Activated naive CD4-positive, alpha-beta T cell treated with anti-CD3 and anti-CD28 coated beads, Interleukin-2, amount 50 U/mL, for 24 hours (primary cell): Measurements from ENCODE around the gene ATP2B2.

Source experiments
- H3K27ac Mint-ChIP-seq: one replicate; pipeline ENCODE4 v1.8.0; 2021; ENCODE audit warnings: mild to moderate bottlenecking, mixed read lengths
- H3K27me3 Mint-ChIP-seq: one replicate; pipeline ENCODE4 v1.8.0; 2021; ENCODE audit warnings: mixed read lengths
- H3K36me3 Mint-ChIP-seq: one replicate; pipeline ENCODE4 v1.8.0; 2021; ENCODE audit warnings: mixed read lengths
- H3K4me1 Mint-ChIP-seq: one replicate; pipeline ENCODE4 v1.8.0; 2021; ENCODE audit warnings: mixed read lengths
- H3K4me3 Mint-ChIP-seq: one replicate; pipeline ENCODE4 v1.8.0; 2021; ENCODE audit warnings: mild to moderate bottlenecking, mixed read lengths
- H3K9me3 Mint-ChIP-seq: one replicate; pipeline ENCODE4 v1.8.0; 2021; ENCODE audit warnings: mixed read lengths

The ATP2B2 gene

DNA sequence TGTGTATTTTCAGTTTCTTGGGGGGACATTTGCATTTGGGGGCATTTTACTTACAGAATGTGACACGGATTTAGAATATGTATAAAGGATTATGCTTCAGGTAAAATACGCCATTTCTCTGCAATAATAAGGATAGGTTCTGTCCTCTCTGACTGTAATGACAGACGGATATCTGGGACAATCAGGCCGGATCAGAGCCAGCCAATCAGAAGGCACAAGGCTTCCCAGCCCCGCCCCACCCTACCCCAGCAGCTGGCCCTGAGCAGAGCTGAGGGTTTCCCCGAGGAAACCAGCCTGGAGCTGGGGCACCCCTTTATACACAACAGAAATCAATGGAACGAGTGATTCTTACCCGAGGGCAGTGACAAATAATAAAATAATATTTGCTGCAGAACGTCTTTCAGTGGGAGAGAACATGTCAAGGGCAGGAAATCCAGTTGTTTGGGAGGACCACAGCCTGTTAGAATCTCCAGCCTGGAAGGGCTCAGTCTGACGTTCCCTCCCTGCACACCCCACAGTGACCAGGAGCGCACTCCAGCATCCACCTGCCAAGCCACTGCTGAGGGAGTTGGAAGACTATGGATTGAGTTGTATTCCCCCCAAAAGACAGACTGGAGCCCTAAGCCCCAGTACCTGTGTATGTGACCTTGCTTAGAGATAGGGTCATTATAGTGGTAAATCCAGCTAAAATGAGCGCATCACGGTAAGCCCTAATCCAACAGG is 154.2 kb downstream of the ATP2B2 start:
- no peak overlapping the region for H3K4me3 Mint-ChIP-seq
- H3K36me3 Mint-ChIP-seq, result no peaks in the 10 kb centered on the region
- no peaks in the 10 kb centered on the region for H3K9me3 Mint-ChIP-seq
- H3K27me3 Mint-ChIP-seq, result no peaks in the 10 kb centered on the region
- no peak overlapping the region for H3K27ac Mint-ChIP-seq
- H3K4me1 Mint-ChIP-seq, result peaks cover 4% of the 10 kb centered on the region

- H3K9me3 Mint-ChIP-seq, result no peaks in the 10 kb centered on the region
- H3K27ac Mint-ChIP-seq, result no peak overlapping the region
- H3K27me3 Mint-ChIP-seq, result no peaks in the 10 kb centered on the region
- no peaks in the 10 kb centered on the region for H3K36me3 Mint-ChIP-seq
- peaks cover 4% of the 10 kb centered on the region for H3K4me1 Mint-ChIP-seq
- H3K4me3 Mint-ChIP-seq, result no peak overlapping the region
These were observed 154.9 kb downstream of the ATP2B2 start for GRCh38 chr3:10350324-10350985.

DNA sequence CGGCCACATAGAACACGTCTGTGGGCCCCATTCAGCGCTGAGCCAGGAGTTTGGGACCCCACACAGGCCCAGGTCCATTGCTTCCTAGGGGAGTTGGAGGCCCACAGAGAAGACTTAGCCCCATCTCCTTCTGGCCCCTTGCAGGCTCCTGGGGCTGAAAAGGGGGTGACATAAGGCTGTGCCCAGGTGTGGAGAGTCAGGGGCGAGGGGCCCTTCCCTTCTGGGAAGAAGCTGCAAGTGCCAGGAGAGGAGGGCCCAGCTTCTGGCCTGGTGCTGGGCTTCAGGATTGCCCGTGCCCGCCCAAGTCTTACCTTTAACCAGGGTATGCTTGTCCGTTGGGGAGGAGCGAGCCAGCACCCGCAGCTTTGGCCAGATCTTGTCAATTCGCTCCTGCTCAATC is 155.6 kb downstream of the ATP2B2 start:
- Mint-ChIP-seq H3K4me3 (no peak overlapping the region), H3K36me3 (no peaks in the 10 kb centered on the region), H3K9me3 (no peaks in the 10 kb centered on the region), H3K4me1 (peaks cover 4% of the 10 kb centered on the region), H3K27me3 (no peaks in the 10 kb centered on the region), H3K27ac (no peak overlapping the region)

- Mint-ChIP-seq H3K4me1 (no peaks in the 10 kb centered on the region), H3K36me3 (no peaks in the 10 kb centered on the region), H3K27me3 (no peaks in the 10 kb centered on the region), H3K9me3 (no peaks in the 10 kb centered on the region), H3K27ac (no peak overlapping the region), H3K4me3 (no peak overlapping the region)
These were observed 157.0 kb downstream of the ATP2B2 start for GRCh38 chr3:10348404-10348721.

GRCh38 chr3:10347648-10348403 is 157.6 kb downstream of the ATP2B2 start:
- Mint-ChIP-seq H3K4me3 (no peak overlapping the region), H3K4me1 (no peaks in the 10 kb centered on the region), H3K27ac (no peak overlapping the region), H3K27me3 (no peaks in the 10 kb centered on the region), H3K9me3 (no peaks in the 10 kb centered on the region), H3K36me3 (no peaks in the 10 kb centered on the region)

- H3K27ac Mint-ChIP-seq, result no peak overlapping the region
These were observed 159.5 kb downstream of the ATP2B2 start for GRCh38 chr3:10345911-10346310.

GRCh38 chr3:10344944-10345575 is 160.3 kb downstream of the ATP2B2 start:
- Mint-ChIP-seq H3K27ac (no peak overlapping the region), H3K36me3 (no peaks in the 10 kb centered on the region), H3K27me3 (no peaks in the 10 kb centered on the region), H3K9me3 (no peaks in the 10 kb centered on the region), H3K4me3 (no peak overlapping the region), H3K4me1 (no peaks in the 10 kb centered on the region)

More at GRCh38 chr3:10345911-10346310, 159.5 kb downstream of the ATP2B2 start:
- no peaks in the 10 kb centered on the region for H3K4me1 Mint-ChIP-seq
- no peaks in the 10 kb centered on the region for H3K9me3 Mint-ChIP-seq
- no peaks in the 10 kb centered on the region for H3K27me3 Mint-ChIP-seq
- H3K36me3 Mint-ChIP-seq, result no peaks in the 10 kb centered on the region
- H3K4me3 Mint-ChIP-seq, result no peak overlapping the region

- Mint-ChIP-seq H3K4me3 (no peak overlapping the region), H3K4me1 (no peaks in the 10 kb centered on the region), H3K9me3 (no peaks in the 10 kb centered on the region), H3K27ac (no peak overlapping the region), H3K27me3 (no peaks in the 10 kb centered on the region), H3K36me3 (no peaks in the 10 kb centered on the region)
These were observed 161.0 kb downstream of the ATP2B2 start for GRCh38 chr3:10344147-10344943.

GRCh38 chr3:10343526-10343925 is 161.9 kb downstream of the ATP2B2 start:
- H3K36me3 Mint-ChIP-seq, result no peaks in the 10 kb centered on the region
- no peak overlapping the region for H3K4me3 Mint-ChIP-seq
- H3K27me3 Mint-ChIP-seq, result no peaks in the 10 kb centered on the region
- peak overlapping the region; percentile 19 for H3K27ac Mint-ChIP-seq
- no peaks in the 10 kb centered on the region for H3K9me3 Mint-ChIP-seq
- H3K4me1 Mint-ChIP-seq, result no peaks in the 10 kb centered on the region

- H3K9me3 Mint-ChIP-seq, result no peaks in the 10 kb centered on the region
- no peak overlapping the region for H3K4me3 Mint-ChIP-seq
- no peaks in the 10 kb centered on the region for H3K36me3 Mint-ChIP-seq
- H3K27me3 Mint-ChIP-seq, result no peaks in the 10 kb centered on the region
- H3K27ac Mint-ChIP-seq, result no peak overlapping the region
- H3K4me1 Mint-ChIP-seq, result no peaks in the 10 kb centered on the region
These were observed 162.6 kb downstream of the ATP2B2 start for GRCh38 chr3:10342781-10343180.

- Mint-ChIP-seq H3K4me1 (no peaks in the 10 kb centered on the region), H3K36me3 (no peaks in the 10 kb centered on the region), H3K27me3 (no peaks in the 10 kb centered on the region), H3K9me3 (no peaks in the 10 kb centered on the region), H3K4me3 (no peak overlapping the region), H3K27ac (no peak overlapping the region)
These were observed 163.4 kb downstream of the ATP2B2 start for GRCh38 chr3:10341901-10342398.

- no peak overlapping the region for H3K27ac Mint-ChIP-seq
- H3K4me3 Mint-ChIP-seq, result no peak overlapping the region
- H3K9me3 Mint-ChIP-seq, result no peaks in the 10 kb centered on the region
- H3K36me3 Mint-ChIP-seq, result no peaks in the 10 kb centered on the region
- H3K4me1 Mint-ChIP-seq, result no peaks in the 10 kb centered on the region
- H3K27me3 Mint-ChIP-seq, result no peaks in the 10 kb centered on the region
These were observed 164.9 kb downstream of the ATP2B2 start for GRCh38 chr3:10340476-10340875.

DNA sequence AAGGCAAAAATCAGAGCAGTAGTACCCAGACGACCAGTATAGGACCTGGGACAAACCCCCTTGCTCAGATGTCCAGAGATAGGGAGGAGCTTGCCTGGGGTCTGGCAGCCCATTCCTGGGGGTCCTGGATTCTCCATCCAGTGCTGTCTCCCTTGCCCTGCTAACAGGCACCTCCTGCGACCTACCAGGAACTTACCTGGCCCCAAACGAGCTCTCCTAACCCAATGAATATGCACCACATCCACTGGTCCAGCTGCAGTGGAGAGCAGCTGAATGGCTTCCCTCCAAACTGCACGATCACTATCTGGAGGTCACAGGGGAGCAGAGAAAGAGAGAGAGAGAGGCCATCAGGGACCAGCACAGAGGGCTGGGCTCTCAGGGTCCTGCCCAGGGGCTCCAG is 165.3 kb downstream of the ATP2B2 start:
- no peaks in the 10 kb centered on the region for H3K27me3 Mint-ChIP-seq
- no peak overlapping the region for H3K4me3 Mint-ChIP-seq
- H3K9me3 Mint-ChIP-seq, result no peaks in the 10 kb centered on the region
- no peaks in the 10 kb centered on the region for H3K4me1 Mint-ChIP-seq
- H3K36me3 Mint-ChIP-seq, result no peaks in the 10 kb centered on the region
- no peak overlapping the region for H3K27ac Mint-ChIP-seq

DNA sequence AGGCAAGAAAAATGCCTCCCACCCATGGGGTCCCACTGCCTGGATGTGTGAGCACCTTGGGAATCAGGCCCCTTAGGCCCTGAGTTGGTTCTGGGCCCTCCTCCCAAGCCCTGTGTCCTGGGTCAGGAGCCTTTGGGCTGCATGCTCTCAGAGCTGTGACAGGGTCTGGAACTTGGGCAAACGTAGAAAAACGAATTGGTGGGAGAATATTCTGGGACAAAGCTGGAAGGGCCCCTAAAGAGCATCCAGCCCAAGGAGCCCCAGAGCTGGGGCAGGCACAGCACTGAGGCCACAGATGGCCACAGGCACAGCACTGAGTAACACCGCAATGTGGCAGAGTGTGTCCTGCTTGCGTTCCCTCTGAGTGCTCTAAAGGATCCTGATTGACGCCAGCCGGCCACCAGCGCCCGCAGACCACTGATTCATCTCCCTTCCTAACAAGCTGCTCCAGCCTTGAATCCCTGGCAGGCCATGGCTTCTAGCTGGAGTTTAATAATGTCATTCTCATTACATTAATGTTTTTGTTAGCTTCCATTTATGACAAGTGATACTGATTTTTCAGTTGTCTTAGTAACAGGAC is 165.9 kb downstream of the ATP2B2 start:
- no peaks in the 10 kb centered on the region for H3K9me3 Mint-ChIP-seq
- no peaks in the 10 kb centered on the region for H3K4me1 Mint-ChIP-seq
- H3K36me3 Mint-ChIP-seq, result no peaks in the 10 kb centered on the region
- H3K4me3 Mint-ChIP-seq, result no peak overlapping the region
- H3K27ac Mint-ChIP-seq, result no peak overlapping the region
- H3K27me3 Mint-ChIP-seq, result no peaks in the 10 kb centered on the region
